Neural cell (in vitro differentiated cells): ENCODE results near the gene MRPL53. TPM values are rescaled to one million over a fixed set of nuclear protein-coding genes. Genes with fewer than 3 reads are reported as not detected.
"Not testable (repeated sequence)": the region's sequence is repeated elsewhere in the genome, so short reads cannot be mapped to it uniquely, and the experiment has no call there.

Source experiments
- H2AFZ ChIP-seq: fragments of 200-600, 300-800 bp; sonication (generic), shearing (Covaris generic); 2 replicates; pipeline ENCODE4 v1.6.0; 2014; ENCODE audit warnings: low read depth, mild to moderate bottlenecking, antibody characterized with exemption, low read length, moderate library complexity
- H3F3A ChIP-seq: fragments of 200-600 bp; shearing (Covaris generic); 2 replicates; pipeline ENCODE4 v1.6.1; 2016; ENCODE audit warnings: mild to moderate bottlenecking, moderate library complexity, mixed read lengths, antibody characterized with exemption, low read length; ENCODE audit not compliant: insufficient read depth, poor library complexity, severe bottlenecking
- H3K27ac ChIP-seq: fragments of 200-600, 300-800 bp; sonication (generic), shearing (Covaris generic); 2 replicates; pipeline ENCODE4 v1.5.1; 2014; ENCODE audit warnings: mild to moderate bottlenecking, low read length, moderate library complexity
- H3K27me3 ChIP-seq: fragments of 300-800, 200-600 bp; sonication (generic), shearing (Covaris generic); 2 replicates; pipeline ENCODE4 v1.6.0; 2014; ENCODE audit warnings: mild to moderate bottlenecking, low read depth, low read length, moderate library complexity; ENCODE audit not compliant: insufficient read depth
- H3K36me3 ChIP-seq: fragments of 300-800, 200-600 bp; sonication (generic), shearing (Covaris generic); 2 replicates; pipeline ENCODE4 v1.5.1; 2014; ENCODE audit warnings: mild to moderate bottlenecking, antibody characterized with exemption, low read length, moderate library complexity; ENCODE audit not compliant: insufficient read depth
- H3K4me2 ChIP-seq: fragments of 300-800, 200-600 bp; sonication (generic), shearing (Covaris generic); 2 replicates; pipeline ENCODE4 v1.6.0; 2014; ENCODE audit warnings: mild to moderate bottlenecking, low read length
- H3K4me3 ChIP-seq: fragments of 300-800, 200-600 bp; sonication (generic), shearing (Covaris generic); 2 replicates; pipeline ENCODE4 v1.5.1; 2014; ENCODE audit warnings: mild to moderate bottlenecking, low read length, moderate library complexity
- H3K79me2 ChIP-seq: fragments of 200-600 bp; shearing (Covaris generic); replicated peaks from 2 replicates; pipeline ENCODE4 v1.6.0; 2014; ENCODE audit warnings: mild to moderate bottlenecking, low read length, moderate library complexity; ENCODE audit not compliant: insufficient read depth
- H3K9ac ChIP-seq: fragments of 300-800, 200-600 bp; sonication (generic), shearing (Covaris generic); 2 replicates; pipeline ENCODE4 v1.6.1; 2016; ENCODE audit warnings: mild to moderate bottlenecking, low read length, mixed read lengths
- H3K9me2 ChIP-seq: fragments of 200-600 bp; shearing (Covaris generic); 2 replicates; pipeline ENCODE4 v1.6.1; 2016; ENCODE audit warnings: mild to moderate bottlenecking, low read length, mixed read lengths; ENCODE audit not compliant: insufficient read depth
- H3K9me3 ChIP-seq: fragments of 200-600, 300-800 bp; sonication (generic), shearing (Covaris generic); 2 replicates; pipeline ENCODE4 v1.6.1; 2016; ENCODE audit warnings: mild to moderate bottlenecking, mixed run types, low read length, moderate library complexity, mixed read lengths
- H4K20me1 ChIP-seq: fragments of 200-600 bp; shearing (Covaris generic); 2 replicates; pipeline ENCODE4 v1.6.1; 2016; ENCODE audit warnings: mild to moderate bottlenecking, mixed run types; ENCODE audit not compliant: insufficient read depth
- EZH2 ChIP-seq: fragments of 200-600, 300-800 bp; shearing (Covaris generic), sonication (generic); IDR thresholded peaks from 2 replicates; pipeline ENCODE4 v1.6.1; 2014; ENCODE audit warnings: antibody characterized with exemption, low read length, borderline replicate concordance, mild to moderate bottlenecking; ENCODE audit not compliant: insufficient read depth, poor library complexity, severe bottlenecking
- MXI1 ChIP-seq: fragments of 450-650 bp; conservative IDR thresholded peaks from 2 replicates; pipeline ENCODE4 v1.6.1; 2014; ENCODE audit warnings: antibody characterized with exemption, mild to moderate bottlenecking; ENCODE audit not compliant: poor library complexity, severe bottlenecking
- POLR2AphosphoS5 ChIP-seq: IDR thresholded peaks from 2 replicates; pipeline ENCODE4 v1.6.1; 2012
- RAD21 ChIP-seq: fragments of 450-650 bp; conservative IDR thresholded peaks from 2 replicates; pipeline ENCODE4 v1.6.1; 2014; ENCODE audit warnings: antibody characterized with exemption, mild to moderate bottlenecking, moderate library complexity
- SMC3 ChIP-seq: fragments of 450-650 bp; conservative IDR thresholded peaks from 2 replicates; pipeline ENCODE4 v1.6.1; 2014; ENCODE audit warnings: antibody characterized with exemption, mild to moderate bottlenecking, moderate library complexity; ENCODE audit not compliant: poor library complexity
- TAF1 ChIP-seq: IDR thresholded peaks from 2 replicates; pipeline ENCODE4 v1.6.1; 2012; ENCODE audit warnings: low read depth
- polyA plus RNA-seq: library from polyadenylated mRNA; depleted of rRNA; stranded (reverse); fragments of >200 nt; gene quantifications from 2 replicates; pipeline ENCODE4 v1.2.3, GENCODE V29; 2014
- TF ChIP-seq, protein P1 (sequence below): fragments of 450-650 bp; IDR thresholded peaks from 2 replicates; pipeline ENCODE4 v1.5.1; 2014; ENCODE audit warnings: antibody characterized with exemption, mild to moderate bottlenecking, moderate library complexity; ENCODE audit not compliant: poor library complexity, severe bottlenecking
- TF ChIP-seq, protein P2 (sequence below): IDR thresholded peaks from 2 replicates; pipeline ENCODE4 v1.6.1; 2012; ENCODE audit warnings: borderline replicate concordance

The MRPL53 gene
- polyA plus RNA-seq, 1 donor from 2014 or later: 28.0 TPM

- H3K27me3 ChIP-seq: peaks cover 6% of the 10 kb centered on the region
Measured at GRCh38 chr2:74447230-74447999, 25.1 kb downstream of the MRPL53 start.

GRCh38 chr2:74444498-74445318 is 27.8 kb downstream of the MRPL53 start:
- Histone ChIP-seq H3K9me3 (no peaks in the 10 kb centered on the region), H3K4me2 (no peak overlapping the region), H3K4me3 (no peak overlapping the region), H3F3A (no peaks in the 10 kb centered on the region), H3K79me2 (no peaks in the 10 kb centered on the region), H2AFZ (no peak overlapping the region), H4K20me1 (no peaks in the 10 kb centered on the region), H3K27me3 (peaks cover 29% of the 10 kb centered on the region), H3K9me2 (no peaks in the 10 kb centered on the region), H3K36me3 (no peaks in the 10 kb centered on the region), H3K27ac (no peak overlapping the region), H3K9ac (no peak overlapping the region)
- TF ChIP-seq POLR2AphosphoS5: no peak
- TF ChIP-seq, protein P1, sequence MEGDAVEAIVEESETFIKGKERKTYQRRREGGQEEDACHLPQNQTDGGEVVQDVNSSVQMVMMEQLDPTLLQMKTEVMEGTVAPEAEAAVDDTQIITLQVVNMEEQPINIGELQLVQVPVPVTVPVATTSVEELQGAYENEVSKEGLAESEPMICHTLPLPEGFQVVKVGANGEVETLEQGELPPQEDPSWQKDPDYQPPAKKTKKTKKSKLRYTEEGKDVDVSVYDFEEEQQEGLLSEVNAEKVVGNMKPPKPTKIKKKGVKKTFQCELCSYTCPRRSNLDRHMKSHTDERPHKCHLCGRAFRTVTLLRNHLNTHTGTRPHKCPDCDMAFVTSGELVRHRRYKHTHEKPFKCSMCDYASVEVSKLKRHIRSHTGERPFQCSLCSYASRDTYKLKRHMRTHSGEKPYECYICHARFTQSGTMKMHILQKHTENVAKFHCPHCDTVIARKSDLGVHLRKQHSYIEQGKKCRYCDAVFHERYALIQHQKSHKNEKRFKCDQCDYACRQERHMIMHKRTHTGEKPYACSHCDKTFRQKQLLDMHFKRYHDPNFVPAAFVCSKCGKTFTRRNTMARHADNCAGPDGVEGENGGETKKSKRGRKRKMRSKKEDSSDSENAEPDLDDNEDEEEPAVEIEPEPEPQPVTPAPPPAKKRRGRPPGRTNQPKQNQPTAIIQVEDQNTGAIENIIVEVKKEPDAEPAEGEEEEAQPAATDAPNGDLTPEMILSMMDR: no peak
- no peak for TF ChIP-seq TAF1
- TF ChIP-seq RAD21: no peak
- no peak for TF ChIP-seq MXI1
- no peak for TF ChIP-seq SMC3
- TF ChIP-seq, protein P2, sequence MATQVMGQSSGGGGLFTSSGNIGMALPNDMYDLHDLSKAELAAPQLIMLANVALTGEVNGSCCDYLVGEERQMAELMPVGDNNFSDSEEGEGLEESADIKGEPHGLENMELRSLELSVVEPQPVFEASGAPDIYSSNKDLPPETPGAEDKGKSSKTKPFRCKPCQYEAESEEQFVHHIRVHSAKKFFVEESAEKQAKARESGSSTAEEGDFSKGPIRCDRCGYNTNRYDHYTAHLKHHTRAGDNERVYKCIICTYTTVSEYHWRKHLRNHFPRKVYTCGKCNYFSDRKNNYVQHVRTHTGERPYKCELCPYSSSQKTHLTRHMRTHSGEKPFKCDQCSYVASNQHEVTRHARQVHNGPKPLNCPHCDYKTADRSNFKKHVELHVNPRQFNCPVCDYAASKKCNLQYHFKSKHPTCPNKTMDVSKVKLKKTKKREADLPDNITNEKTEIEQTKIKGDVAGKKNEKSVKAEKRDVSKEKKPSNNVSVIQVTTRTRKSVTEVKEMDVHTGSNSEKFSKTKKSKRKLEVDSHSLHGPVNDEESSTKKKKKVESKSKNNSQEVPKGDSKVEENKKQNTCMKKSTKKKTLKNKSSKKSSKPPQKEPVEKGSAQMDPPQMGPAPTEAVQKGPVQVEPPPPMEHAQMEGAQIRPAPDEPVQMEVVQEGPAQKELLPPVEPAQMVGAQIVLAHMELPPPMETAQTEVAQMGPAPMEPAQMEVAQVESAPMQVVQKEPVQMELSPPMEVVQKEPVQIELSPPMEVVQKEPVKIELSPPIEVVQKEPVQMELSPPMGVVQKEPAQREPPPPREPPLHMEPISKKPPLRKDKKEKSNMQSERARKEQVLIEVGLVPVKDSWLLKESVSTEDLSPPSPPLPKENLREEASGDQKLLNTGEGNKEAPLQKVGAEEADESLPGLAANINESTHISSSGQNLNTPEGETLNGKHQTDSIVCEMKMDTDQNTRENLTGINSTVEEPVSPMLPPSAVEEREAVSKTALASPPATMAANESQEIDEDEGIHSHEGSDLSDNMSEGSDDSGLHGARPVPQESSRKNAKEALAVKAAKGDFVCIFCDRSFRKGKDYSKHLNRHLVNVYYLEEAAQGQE: no peak

More at GRCh38 chr2:74447230-74447999, 25.1 kb downstream of the MRPL53 start:
- TF ChIP-seq EZH2: no peak
- TF ChIP-seq POLR2AphosphoS5: no peak
- TF ChIP-seq SMC3: no peak
- no peak for TF ChIP-seq RAD21
- no peak for TF ChIP-seq TAF1
- no peak for TF ChIP-seq MXI1
- Histone ChIP-seq H4K20me1 (no peaks in the 10 kb centered on the region), H3K9me2 (no peaks in the 10 kb centered on the region), H3K27ac (no peak overlapping the region), H3F3A (no peaks in the 10 kb centered on the region), H3K79me2 (no peaks in the 10 kb centered on the region), H3K9ac (no peak overlapping the region), H2AFZ (no peak overlapping the region), H3K4me3 (no peak overlapping the region), H3K9me3 (no peaks in the 10 kb centered on the region), H3K4me2 (no peak overlapping the region), H3K36me3 (no peaks in the 10 kb centered on the region)

GRCh38 chr2:74442483-74443297 is 29.8 kb downstream of the MRPL53 start:
- H3K79me2 ChIP-seq, H3K9ac ChIP-seq, H2AFZ ChIP-seq, H3F3A ChIP-seq, H4K20me1 ChIP-seq, H3K4me3 ChIP-seq, H3K9me3 ChIP-seq, H3K27ac ChIP-seq, H3K4me2 ChIP-seq, H3K9me2 ChIP-seq, H3K36me3 ChIP-seq: not testable (repeated sequence)
- peaks cover 29% of the 10 kb centered on the region for H3K27me3 ChIP-seq
